Testis (tissue), 2 donors: ENCODE data around the gene SLMAP.

Source experiments
- CTCF ChIP-seq, 3 experiments: fragments of 450-650 bp in 2 of 3; fragments of 200-600 bp in 1 of 3; sonication (generic) in 1 of 3; IDR thresholded peaks; one replicate each; pipeline ENCODE4 v1.5.1; 2016 to 2019; ENCODE audit warnings: antibody characterized with exemption in 3 of 3, mild to moderate bottlenecking in 2 of 3, moderate library complexity in 1 of 3
- POLR2A ChIP-seq: fragments of 450-650 bp; IDR thresholded peaks from one replicate; pipeline ENCODE4 v1.6.1; 2017; ENCODE audit warnings: antibody characterized with exemption, mild to moderate bottlenecking, moderate library complexity

- TF ChIP-seq CTCF (IDR thresholded peaks at IDR 0.05) (no peak), POLR2A (no peak)
Observed at GRCh38 chr3:57927166-57927565, 171.1 kb downstream of the SLMAP start.
